B cell (primary cell): Measurements from ENCODE around the gene RPL7A. TPM values are rescaled to one million over a fixed set of nuclear protein-coding genes. Genes with fewer than 3 reads are reported as not detected.

Source experiments
- ATAC-seq: fragments of 200-7000 bp; cut with Tn5 transposase; one replicate; pipeline ENCODE4 v1.10.0; 2021; ENCODE audit warnings: low read depth, mild to moderate bottlenecking, moderate number of reproducible peaks, moderate library complexity
- CTCF ChIA-PET: fragments of 350-600 bp; sonication (Branson Sonifier 250); formaldehyde crosslinking; loops from one replicate; lab custom pipeline; 2021; ENCODE audit warnings: antibody characterized with exemption, inconsistent platforms; lab: Charles Lee
- POLR2A ChIA-PET: fragments of 350-600 bp; sonication (Branson Sonifier 250); formaldehyde crosslinking; loops from one replicate; lab custom pipeline; 2021; ENCODE audit warnings: antibody characterized with exemption; lab: Charles Lee
- DNase-seq: peaks from one replicate; pipeline ENCODE4 v3.0.0; 2013
- H2AFZ ChIP-seq: 2 replicates; pipeline ENCODE4 v1.6.1; 2012; ENCODE audit warnings: mild to moderate bottlenecking, low read depth, low read length; ENCODE audit not compliant: insufficient read depth, poor library complexity, severe bottlenecking
- H3K27ac ChIP-seq, 2 donors: 1 replicate in 1 of 2; 2 replicates in 1 of 2; pipeline ENCODE4 v1.5.1; 2012 to 2013; ENCODE audit warnings: low read length in 2 of 2, mild to moderate bottlenecking in 2 of 2, moderate library complexity in 1 of 2
- H3K27me3 ChIP-seq, 4 experiments: fragments of 200-600 bp in 1 of 4; sonication (generic) in 1 of 4; replicated peaks in 1 of 4; 1 replicate in 2 of 4; 2 replicates in 2 of 4; pipeline versions ENCODE4 v1.6.1 to v1.7.0; 2013 to 2016; ENCODE audit warnings: low read length in 3 of 4, mild to moderate bottlenecking in 2 of 4, mixed read lengths in 1 of 4, moderate library complexity in 1 of 4; ENCODE audit not compliant: insufficient read depth in 4 of 4, control insufficient read depth in 3 of 4; ENCODE audit errors: control extremely low read depth in 1 of 4
- H3K36me3 ChIP-seq, 2 experiments: replicated peaks in 1 of 2; 1 replicate in 1 of 2; 2 replicates in 1 of 2; pipeline versions ENCODE4 v1.6.1 to v1.7.1; 2013; ENCODE audit warnings: low read length in 1 of 2; ENCODE audit not compliant: insufficient read depth in 2 of 2, control insufficient read depth in 1 of 2; ENCODE audit errors: control extremely low read depth in 1 of 2, extremely low read depth in 1 of 2
- H3K4me1 ChIP-seq, 2 donors: fragments of 200-600 bp in 1 of 2; sonication (generic) in 1 of 2; 1 replicate in 1 of 2; 2 replicates in 1 of 2; pipeline versions ENCODE4 v1.5.1 to v1.6.1; 2013 to 2017; ENCODE audit warnings: low read length in 2 of 2; ENCODE audit not compliant: control insufficient read depth in 2 of 2, insufficient read depth in 2 of 2
- H3K4me2 ChIP-seq: replicated peaks from 2 replicates; pipeline ENCODE3; 2012; ENCODE audit warnings: mild to moderate bottlenecking, low read depth, low read length; ENCODE audit not compliant: poor library complexity, severe bottlenecking
- H3K4me3 ChIP-seq, 5 experiments: fragments of 200-600 bp in 1 of 5; sonication (generic) in 1 of 5; 1 replicate in 3 of 5; 2 replicates in 2 of 5; pipeline versions ENCODE4 v1.5.1 to v1.7.0; 2011 to 2016; ENCODE audit warnings: low read length in 4 of 5, mild to moderate bottlenecking in 4 of 5, low read depth in 2 of 5, control low read depth in 1 of 5, moderate library complexity in 1 of 5; ENCODE audit not compliant: insufficient read depth in 1 of 5; ENCODE audit errors: control extremely low read depth in 1 of 5, extremely low read depth in 1 of 5
- H3K79me2 ChIP-seq: fragments of 200-600 bp; sonication (generic); one replicate; pipeline ENCODE4 v1.6.0; 2016; ENCODE audit warnings: low read length; ENCODE audit not compliant: control insufficient read depth, insufficient read depth
- H3K9ac ChIP-seq: fragments of 200-600 bp; sonication (generic); 2 replicates; pipeline ENCODE4 v1.6.1; 2017; ENCODE audit warnings: mild to moderate bottlenecking, low read length, moderate library complexity
- H3K9me3 ChIP-seq, 3 donors: one replicate each; pipeline versions ENCODE4 v1.6.1 to v1.7.1; 2013; ENCODE audit warnings: low read length in 2 of 3; ENCODE audit not compliant: control insufficient read depth in 2 of 3, insufficient read depth in 1 of 3; ENCODE audit errors: control extremely low read depth in 1 of 3
- H4K20me1 ChIP-seq: 2 replicates; pipeline ENCODE4 v1.6.0; 2012; ENCODE audit warnings: mild to moderate bottlenecking, low read length; ENCODE audit not compliant: insufficient read depth, control insufficient read depth, poor library complexity, severe bottlenecking
- H3K27ac Mint-ChIP-seq: one replicate; pipeline ENCODE4 v1.8.0; 2021; ENCODE audit warnings: mixed read lengths
- H3K27me3 Mint-ChIP-seq: one replicate; pipeline ENCODE4 v1.8.0; 2021; ENCODE audit warnings: mixed read lengths
- H3K4me1 Mint-ChIP-seq: one replicate; pipeline ENCODE4 v1.8.0; 2021; ENCODE audit warnings: mixed read lengths
- H3K4me3 Mint-ChIP-seq: one replicate; pipeline ENCODE4 v1.8.0; 2021; ENCODE audit warnings: mixed read lengths
- H3K9me3 Mint-ChIP-seq: one replicate; pipeline ENCODE4 v1.8.0; 2022; ENCODE audit warnings: mixed read lengths; ENCODE audit not compliant: insufficient read depth
- CTCF ChIP-seq: fragments of 200-600 bp; IDR thresholded peaks from one replicate; pipeline ENCODE4 v1.8.0; 2022; ENCODE audit warnings: antibody characterized with exemption, mild to moderate bottlenecking
- EZH2 ChIP-seq: IDR thresholded peaks from 2 replicates; pipeline ENCODE4 v1.6.1; 2012; ENCODE audit warnings: borderline replicate concordance, low read depth, mild to moderate bottlenecking, moderate library complexity, low read length; ENCODE audit not compliant: insufficient read depth, poor library complexity, severe bottlenecking
- WGBS: methylation state at CpG from one replicate; pipeline ENCODE4 v1.1.5; 2013; ENCODE audit warnings: missing lambda C conversion rate; ENCODE audit not compliant: insufficient coverage; 5-methylcytosine and 5-hydroxymethylcytosine counted together
- intact Hi-C: fragments of 100-400 bp; cut with micrococcal nuclease; formaldehyde crosslinking; loops from one replicate; pipeline ENCODE4 v1.10.0; 2022
- polyA plus RNA-seq: library from polyadenylated mRNA; depleted of rRNA; stranded (reverse); fragments of >200 nt; gene quantifications from 2 replicates; pipeline ENCODE4 v1.2.3, GENCODE V29; 2012
- total RNA-seq, 2 donors: library from RNA; stranded (reverse); fragments of 120-200 nt in 1 of 2; gene quantifications; 1 replicate in 1 of 2; 2 replicates in 1 of 2; pipeline versions ENCODE4 v1.2.3 to v1.2.4, GENCODE V29; 2013 to 2022

RPL7A gene
- total and polyA plus RNA-seq, 2 donors (not counting 1 experiment from before 2014, with no cell fraction given), result 2,407 to 3,937 TPM

- H3K4me3 ChIP-seq, result no peak overlapping the region
- ChIA-PET CTCF (no interaction called here), POLR2A (interaction anchor here (0.7 kb wide), 1 partner anchor 126 kb away, joined by 3 read pairs; the partner anchor contains the start of gene CACFD1)
- Mint-ChIP-seq H3K27ac (no peak overlapping the region), H3K4me1 (peaks cover 33% of the 10 kb centered on the region), H3K27me3 (no peaks in the 10 kb centered on the region), H3K4me3 (no peak overlapping the region), H3K9me3 (no peaks in the 10 kb centered on the region)
- ATAC-seq, result no peak
- no peak overlapping the region for H3K4me2 ChIP-seq
- H3K27ac ChIP-seq, result no peak overlapping the region
- TF ChIP-seq CTCF (no peak), EZH2 (no peak)
- peaks cover 3 to 41% of the 10 kb centered on the region in 2 experiments for H3K36me3 ChIP-seq
- H3K9me3 ChIP-seq, result peaks cover 0 to 4% (median 0%) of the 10 kb centered on the region in 3 donors
- peaks cover 13 to 27% of the 10 kb centered on the region in 2 donors for H3K4me1 ChIP-seq
- no peaks in the 10 kb centered on the region for H3K27me3 ChIP-seq
- H3K79me2 ChIP-seq, result peaks cover 36% of the 10 kb centered on the region
- H3K9ac ChIP-seq, result no peak overlapping the region
- H4K20me1 ChIP-seq, result peaks cover 46% of the 10 kb centered on the region
- intact Hi-C loops, result no loop called here
- no peak overlapping the region for H2AFZ ChIP-seq
- WGBS, result 97% methylated on average over 9 of the region's 10 CpGs
- no peak for DNase-seq
Observed at GRCh38 chr9:133333566-133333965, 14.5 kb upstream of the RPL7A start.

GRCh38 chr9:133334161-133334560, 13.9 kb upstream of the RPL7A start:
- Histone ChIP-seq H3K27me3 (no peaks in the 10 kb centered on the region), H3K4me3 (no peak overlapping the region)
- H3K4me1 Mint-ChIP-seq, result peaks cover 35% of the 10 kb centered on the region

More at GRCh38 chr9:133334161-133334560, 13.9 kb upstream of the RPL7A start:
- H4K20me1 ChIP-seq, result peaks cover 46% of the 10 kb centered on the region
- no peak overlapping the region for H2AFZ ChIP-seq
- peak overlapping the region; percentile 26 for H3K27ac Mint-ChIP-seq
- H3K79me2 ChIP-seq, result peaks cover 36% of the 10 kb centered on the region
- peaks cover 3 to 47% of the 10 kb centered on the region in 2 experiments for H3K36me3 ChIP-seq
- intact Hi-C loops, result no loop called here
- no peak overlapping the region for H3K4me3 Mint-ChIP-seq
- 96% methylated on average over 6 of the region's 6 CpGs for WGBS
- no peak for TF ChIP-seq EZH2
- TF ChIP-seq CTCF, result no peak
- no peaks in the 10 kb centered on the region for H3K27me3 Mint-ChIP-seq
- H3K4me1 ChIP-seq, result peaks cover 13 to 32% of the 10 kb centered on the region in 2 donors
- ChIA-PET POLR2A (no interaction called here), CTCF (interaction anchor here (1.4 kb wide), 1 partner anchor 16 kb away, joined by 5 read pairs; no protein-coding TSS in a partner anchor)
- DNase-seq (peak; percentile 7), ATAC-seq (no peak)
- H3K9me3 ChIP-seq, result peaks cover 0 to 4% (median 0%) of the 10 kb centered on the region in 3 donors
- no peak overlapping the region for H3K9ac ChIP-seq
- H3K4me2 ChIP-seq, result no peak overlapping the region
- no peaks in the 10 kb centered on the region for H3K9me3 Mint-ChIP-seq
- no peak overlapping the region for H3K27ac ChIP-seq
